HepG2 (cell line): ENCODE data around the gene ATAD3C. TPM values are rescaled to one million over a fixed set of nuclear protein-coding genes. Genes with fewer than 3 reads are reported as not detected.
A peak's percentile ranks its signal among the peaks of the same experiment; 100 is the strongest.

Experiments
- ATAC-seq: fragments of 200-7000 bp; cut with Tn5 transposase; 3 replicates; pipeline ENCODE4 v1.9.1; 2020; ENCODE audit warnings: mild to moderate bottlenecking, moderate library complexity
- BruUV-seq: library from RNA; stranded (reverse); fragments of 400-500 nt; replicated peaks from 2 replicates; lab custom pipeline; 2021; lab: Mats Ljungman, UMichigan
- CTCF ChIA-PET: fragments of 300-600 bp; formaldehyde crosslinking; extraction: SDS; loops from one replicate; lab custom pipeline; 2021; ENCODE audit warnings: low total read pairs, inconsistent platforms, low intra/inter-chr PET ratio; lab: Yijun Ruan, JAX
- POLR2A ChIA-PET: fragments of 350-600 bp; sonication (Branson Sonifier 250); formaldehyde crosslinking; loops from one replicate; lab custom pipeline; 2020; ENCODE audit warnings: antibody characterized with exemption, inconsistent platforms; lab: Yijun Ruan, JAX
- DNase-seq: peaks from one replicate; pipeline ENCODE4 v3.0.0-alpha.2; 2015; ENCODE audit warnings: low spot score
- FAIRE-seq: peaks from 3 replicates; lab custom pipeline; 2011; peaks lifted over from hg19 to GRCh38; lab: Jason Lieb, UNC
- H2AFZ ChIP-seq: one replicate; pipeline ENCODE4 v1.6.1; 2011; ENCODE audit warnings: low read length, inconsistent platforms
- H3K27ac ChIP-seq: fragments of 300-600 bp; 3 replicates; pipeline ENCODE4 v1.8.0; 2011; ENCODE audit warnings: mixed run types, mild to moderate bottlenecking, mixed read lengths, low read length, inconsistent platforms; ENCODE audit not compliant: insufficient read depth; ENCODE audit errors: extremely low read length
- H3K27me3 ChIP-seq, 2 experiments: fragments of 200-600 bp in 1 of 2; 2 replicates in 1 of 2; 3 replicates in 1 of 2; pipeline versions ENCODE4 v1.6.0 to v1.8.0; 2011; ENCODE audit warnings: low read length in 2 of 2, mild to moderate bottlenecking in 2 of 2, moderate library complexity in 2 of 2, inconsistent platforms in 1 of 2; ENCODE audit not compliant: insufficient read depth in 2 of 2, control insufficient read depth in 1 of 2
- H3K36me3 ChIP-seq, 2 experiments: fragments of 200-600 bp in 1 of 2; replicated peaks in 1 of 2; 2 replicates in 1 of 2; 3 replicates in 1 of 2; pipeline versions ENCODE4 v1.5.1 to v1.8.0; 2011; ENCODE audit warnings: low read length in 2 of 2, inconsistent platforms in 1 of 2; ENCODE audit not compliant: insufficient read depth in 2 of 2, control insufficient read depth in 1 of 2
- H3K4me1 ChIP-seq: 2 replicates; pipeline ENCODE4 v1.5.1; 2012; ENCODE audit warnings: low read length, inconsistent platforms; ENCODE audit not compliant: insufficient read depth
- H3K4me2 ChIP-seq: 2 replicates; pipeline ENCODE4 v1.6.0; 2011; ENCODE audit warnings: low read depth, low read length, inconsistent platforms
- H3K4me3 ChIP-seq, 3 experiments: fragments of 200-600 bp in 1 of 3; sonication (generic), shearing (Covaris generic) in 1 of 3; replicated peaks in 1 of 3; 2 replicates each; pipeline ENCODE4 v1.5.1; 2011 to 2016; ENCODE audit warnings: low read length in 3 of 3, inconsistent platforms in 2 of 3, low read depth in 2 of 3, mild to moderate bottlenecking in 2 of 3, control low read depth in 1 of 3, mixed read lengths in 1 of 3; ENCODE audit not compliant: insufficient read depth in 1 of 3
- H3K79me2 ChIP-seq: one replicate; pipeline ENCODE4 v1.6.1; 2011; ENCODE audit warnings: low read length, inconsistent platforms; ENCODE audit not compliant: insufficient read depth
- H3K9ac ChIP-seq: 2 replicates; pipeline ENCODE4 v1.6.0; 2011; ENCODE audit warnings: mild to moderate bottlenecking, low read depth, low read length, inconsistent platforms; ENCODE audit not compliant: insufficient read depth
- H3K9me3 ChIP-seq: 2 replicates; pipeline ENCODE4 v1.5.1; 2012; ENCODE audit warnings: mild to moderate bottlenecking, low read length
- H4K20me1 ChIP-seq: 2 replicates; pipeline ENCODE4 v1.6.0; 2011; ENCODE audit warnings: inconsistent platforms, mild to moderate bottlenecking, low read length, moderate library complexity; ENCODE audit not compliant: insufficient read depth
- EP300 ChIP-seq, 3 experiments: sonication (generic) in 1 of 3; formaldehyde crosslinking in 1 of 3; IDR thresholded peaks; 2 replicates each; pipeline versions ENCODE4 v1.5.1 to v1.6.1; 2011 to 2020; ENCODE audit warnings: low read depth in 2 of 3, low read length in 2 of 3, borderline replicate concordance in 1 of 3, improper control_type of control experiment in 1 of 3, mild to moderate bottlenecking in 1 of 3, missing genetic modification reagents in 1 of 3, moderate library complexity in 1 of 3
- FOSL1 ChIP-seq: sonication (generic); formaldehyde crosslinking; IDR thresholded peaks from 2 replicates; pipeline ENCODE4 v1.9.0; 2021; ENCODE audit warnings: missing genetic modification reagents, borderline replicate concordance
- PPARG ChIP-seq: conservative IDR thresholded peaks from 2 replicates; pipeline ENCODE4 v1.6.1; 2016; ENCODE audit warnings: missing biosample characterization, missing genetic modification reagents
- SIN3A ChIP-seq: IDR thresholded peaks from 2 replicates; pipeline ENCODE4 v1.6.1; 2011; ENCODE audit warnings: low read depth, mild to moderate bottlenecking, control low read depth, low read length, borderline replicate concordance
- YEATS4 ChIP-seq: sonication (generic); formaldehyde crosslinking; IDR thresholded peaks from 2 replicates; pipeline ENCODE4 v1.4.0; 2020; ENCODE audit warnings: missing genetic modification reagents, borderline replicate concordance
- ZBTB7A ChIP-seq: sonication (generic); formaldehyde crosslinking; IDR thresholded peaks from 2 replicates; pipeline ENCODE4 v1.8.0; 2022; ENCODE audit warnings: mild to moderate bottlenecking, missing genetic modification reagents
- ZNF331 ChIP-seq: sonication (generic); formaldehyde crosslinking; IDR thresholded peaks from 2 replicates; pipeline ENCODE4 v1.4.0; 2020; ENCODE audit warnings: missing genetic modification reagents
- WGBS: methylation state at CpG from one replicate; pipeline ENCODE4 v1.1.6; 2017; ENCODE audit warnings: low lambda C conversion rate; 5-methylcytosine and 5-hydroxymethylcytosine counted together
- in situ Hi-C: cut with HindIII; loops from 2 replicates; pipeline ENCODE4 v1.10.0; 2017; ENCODE audit warnings: low pct_unique_long_range_greater_than_20kb; ENCODE audit not compliant: extremely low pct_ligation_motif_present
- intact Hi-C: fragments of 100-400 bp; cut with micrococcal nuclease; formaldehyde crosslinking; loops from one replicate; pipeline ENCODE4 v1.10.0; 2022; ENCODE audit not compliant: unreplicated experiment
- polyA plus RNA-seq, 8 experiments: library from polyadenylated mRNA; depleted of rRNA in 3 of 8; stranded (reverse) in 7 of 8; unstranded in 1 of 8; fragments of >200 nt; fragmentation: Illumina TruSeq in 4 of 8; extraction: Trizol in 4 of 8; gene quantifications; 2 replicates each; pipeline versions ENCODE4 v1.2.1 to v1.2.3, GENCODE V29; 2011 to 2016; ENCODE audit warnings: low read depth in 4 of 8, missing spikeins in 1 of 8, mixed read lengths in 1 of 8; ENCODE audit not compliant: insufficient read depth in 1 of 8
- total RNA-seq, 5 experiments: library from RNA; depleted of rRNA; stranded (reverse); fragments of >200 nt; fragmentation: Illumina TruSeq; extraction: Trizol; gene quantifications; 2 replicates each; pipeline ENCODE4 v1.2.3, GENCODE V29; 2016; ENCODE audit warnings: low read depth in 1 of 5
- TF ChIP-seq, protein P1 (sequence below): sonication (generic); formaldehyde crosslinking; IDR thresholded peaks from 2 replicates; pipeline ENCODE4 v1.8.0; 2022; ENCODE audit warnings: missing genetic modification reagents, mild to moderate bottlenecking, borderline replicate concordance
- TF ChIP-seq, protein P2 (sequence below): sonication (generic); formaldehyde crosslinking; IDR thresholded peaks from 2 replicates; pipeline ENCODE4 v1.4.0; 2020; ENCODE audit warnings: missing genetic modification reagents, mild to moderate bottlenecking, borderline replicate concordance

The ATAD3C gene
- total and polyA plus RNA-seq, 2 of the 13 experiments (the other 11 are each of a cell fraction or from before 2014, with no cell fraction given): 2.4 to 3.2 TPM

DNA sequence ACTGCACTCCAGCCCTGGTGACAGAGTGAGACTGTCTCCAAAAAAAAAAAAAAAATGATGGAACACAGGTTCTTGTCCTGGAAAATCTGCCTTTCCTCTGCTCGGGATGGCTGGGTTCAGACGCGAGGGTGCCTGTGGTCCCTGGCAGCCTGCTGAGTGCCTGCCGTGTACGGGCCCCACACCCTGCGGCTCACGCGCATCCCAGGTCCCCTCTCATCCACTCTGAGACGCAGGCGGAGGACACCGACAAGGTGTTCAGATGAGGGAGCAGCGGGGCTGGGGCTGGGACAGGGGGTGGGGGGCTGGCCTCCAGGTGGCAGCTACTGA lies 24.1 kb upstream of the ATAD3C start:
- Histone ChIP-seq H3K27ac (no peak overlapping the region), H3K27me3 (no peaks in the 10 kb centered on the region; a peak in 1 of 5 replicates), H3K4me3 (peak overlapping the region in 2 of 3 experiments; percentile 59 to 83; a peak in 4 of 6 replicates), H2AFZ (no peak overlapping the region), H3K4me1 (peaks cover 57% of the 10 kb centered on the region), H3K9me3 (no peaks in the 10 kb centered on the region), H3K79me2 (peaks cover 4% of the 10 kb centered on the region), H3K36me3 (no peaks in the 10 kb centered on the region), H3K4me2 (peak overlapping the region; percentile 91)
- in situ Hi-C loops (no loop called here), intact Hi-C loops (no loop called here)
- DNase-seq: no peak
- POLR2A ChIA-PET: interaction anchor here (0.7 to 3.1 kb wide), 8 partner anchors 9 to 50 kb away, joined by 3 to 21 read pairs (median 8); partner anchors contain the start of genes AURKAIP1, CCNL2 and MRPL20
- no TSS peak for BruUV-seq
- 3% methylated on average over 6 of the region's 12 CpGs for WGBS
- FAIRE-seq: no peak
- 0 out of 2 replicates have a peak, but pooled peaks have one; percentile 8 for TF ChIP-seq ZBTB7A (CRISPR knock-in tag)
- 0 out of 2 replicates have a peak, but pooled peaks have one; percentile 3 for TF ChIP-seq YEATS4
- TF ChIP-seq, protein P1, sequence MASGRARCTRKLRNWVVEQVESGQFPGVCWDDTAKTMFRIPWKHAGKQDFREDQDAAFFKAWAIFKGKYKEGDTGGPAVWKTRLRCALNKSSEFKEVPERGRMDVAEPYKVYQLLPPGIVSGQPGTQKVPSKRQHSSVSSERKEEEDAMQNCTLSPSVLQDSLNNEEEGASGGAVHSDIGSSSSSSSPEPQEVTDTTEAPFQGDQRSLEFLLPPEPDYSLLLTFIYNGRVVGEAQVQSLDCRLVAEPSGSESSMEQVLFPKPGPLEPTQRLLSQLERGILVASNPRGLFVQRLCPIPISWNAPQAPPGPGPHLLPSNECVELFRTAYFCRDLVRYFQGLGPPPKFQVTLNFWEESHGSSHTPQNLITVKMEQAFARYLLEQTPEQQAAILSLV (CRISPR knock-in tag): no peak
- 0 out of 2 replicates have a peak, but pooled peaks have one; percentile 3 for TF ChIP-seq ZNF331 (CRISPR knock-in tag)
- TF ChIP-seq FOSL1: no peak
- no peak for TF ChIP-seq PPARG
- TF ChIP-seq, protein P2, sequence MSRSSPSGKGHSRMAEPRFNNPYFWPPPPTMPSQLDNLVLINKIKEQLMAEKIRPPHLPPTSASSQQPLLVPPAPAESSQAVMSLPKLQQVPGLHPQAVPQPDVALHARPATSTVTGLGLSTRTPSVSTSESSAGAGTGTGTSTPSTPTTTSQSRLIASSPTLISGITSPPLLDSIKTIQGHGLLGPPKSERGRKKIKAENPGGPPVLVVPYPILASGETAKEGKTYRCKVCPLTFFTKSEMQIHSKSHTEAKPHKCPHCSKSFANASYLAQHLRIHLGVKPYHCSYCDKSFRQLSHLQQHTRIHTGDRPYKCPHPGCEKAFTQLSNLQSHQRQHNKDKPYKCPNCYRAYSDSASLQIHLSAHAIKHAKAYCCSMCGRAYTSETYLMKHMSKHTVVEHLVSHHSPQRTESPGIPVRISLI (CRISPR knock-in tag): 0 out of 2 replicates have a peak, but pooled peaks have one; percentile 27
- no peak for TF ChIP-seq SIN3A
- TF ChIP-seq EP300 (IDR thresholded peaks at IDR 0.05; ENCODE audit: low read depth in 2 of 2, low read length in 2 of 2): no peak
- no peak for TF ChIP-seq EP300 (CRISPR knock-in tag; IDR thresholded peaks at IDR 0.05; ENCODE audit: borderline replicate concordance)
- TF ChIP-seq, all 625 proteins: peak for 4
- CTCF ChIA-PET: no interaction called here
- Histone ChIP-seq H3K9ac (no peak overlapping the region), H4K20me1 (no peaks in the 10 kb centered on the region)
- peak; percentile 7 for ATAC-seq
